Measurements from ENCODE around the gene MITF. TPM values are rescaled to one million over a fixed set of nuclear protein-coding genes. Genes with fewer than 3 reads are reported as not detected.

Gene MITF
- total and polyA plus RNA-seq, 2 donors (not counting 1 experiment from before 2014, with no cell fraction given), result 0.10 TPM; not detected in 1

DNA sequence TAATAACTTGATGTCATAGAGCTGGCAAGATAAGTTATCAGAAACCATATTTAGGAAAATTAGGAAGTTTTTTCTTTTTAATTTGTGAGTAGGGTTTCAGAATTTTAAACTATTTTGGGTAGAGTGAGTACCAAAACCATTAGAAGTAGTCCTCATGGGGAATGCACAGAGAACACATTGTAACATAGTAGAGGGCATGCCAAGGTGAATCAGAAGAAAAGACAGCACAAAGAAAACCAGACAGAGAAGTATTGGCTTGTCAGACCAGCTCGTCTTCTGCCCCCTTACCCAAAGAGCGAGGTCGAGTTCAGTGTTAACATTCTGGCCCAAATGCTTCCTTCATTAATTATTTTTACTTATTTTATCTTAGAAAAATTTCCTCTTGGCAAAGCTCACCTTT lies 139.0 kb downstream of the MITF start:
- Histone ChIP-seq H3K27ac (ENCODE audit: low read length in 2 of 2) (no peak overlapping the region), H3K9me3 (ENCODE audit: control extremely low read depth in 1 of 3, control insufficient read depth in 2 of 3, insufficient read depth in 1 of 3, low read length in 2 of 3) (peaks cover 0 to 3% (median 0%) of the 10 kb centered on the region in 3 donors), H3K4me1 (ENCODE audit: control insufficient read depth in 2 of 2, insufficient read depth in 2 of 2, low read length in 2 of 2) (no peaks in the 10 kb centered on the region), H3K79me2 (ENCODE audit: control insufficient read depth, insufficient read depth, low read length) (no peaks in the 10 kb centered on the region), H2AFZ (ENCODE audit: insufficient read depth, low read depth, low read length, poor library complexity, severe bottlenecking) (no peak overlapping the region), H3K27me3 (replicated peaks in 1 of 4; ENCODE audit: control extremely low read depth in 1 of 4, control insufficient read depth in 3 of 4, insufficient read depth in 4 of 4, low read length in 3 of 4) (no peaks in the 10 kb centered on the region), H3K4me2 (replicated peaks; ENCODE audit: low read depth, low read length, poor library complexity, severe bottlenecking) (no peak overlapping the region), H3K36me3 (replicated peaks in 1 of 2; ENCODE audit: control extremely low read depth in 1 of 2, control insufficient read depth in 1 of 2, extremely low read depth in 1 of 2, insufficient read depth in 2 of 2, low read length in 1 of 2) (no peaks in the 10 kb centered on the region), H3K9ac (ENCODE audit: low read length) (no peak overlapping the region), H3K4me3 (ENCODE audit: control extremely low read depth in 1 of 5, extremely low read depth in 1 of 5, insufficient read depth in 1 of 5, low read depth in 2 of 5, low read length in 4 of 5) (no peak overlapping the region), H4K20me1 (ENCODE audit: control insufficient read depth, insufficient read depth, low read length, poor library complexity, severe bottlenecking) (no peaks in the 10 kb centered on the region)
- Mint-ChIP-seq H3K9me3 (ENCODE audit: insufficient read depth) (no peaks in the 10 kb centered on the region), H3K4me1 (peaks cover 15% of the 10 kb centered on the region), H3K4me3 (no peak overlapping the region), H3K27ac (no peak overlapping the region), H3K27me3 (no peaks in the 10 kb centered on the region)
- intact Hi-C loops (cut with micrococcal nuclease), result no loop called here
- no peak for ATAC-seq (ENCODE audit: low read depth)
- no CpG with 5 or more reads among the region's 3 CpGs for WGBS (ENCODE audit: insufficient coverage)
- DNase-seq, result no peak
- ChIA-PET CTCF (interaction anchor here (1.0 kb wide), 1 partner anchor 43 kb away, joined by 3 read pairs; no protein-coding TSS in a partner anchor), POLR2A (no interaction called here)
- TF ChIP-seq EZH2 (IDR thresholded peaks at IDR 0.05; ENCODE audit: borderline replicate concordance, insufficient read depth, low read depth, low read length, poor library complexity, severe bottlenecking) (no peak), CTCF (IDR thresholded peaks at IDR 0.05) (no peak)

GRCh38 chr3:69879051-69879450 lies 139.8 kb downstream of the MITF start:
- H3K4me3 Mint-ChIP-seq, result no peak overlapping the region
- Histone ChIP-seq H4K20me1 (ENCODE audit: control insufficient read depth, insufficient read depth, low read length, poor library complexity, severe bottlenecking) (no peaks in the 10 kb centered on the region), H3K9ac (ENCODE audit: low read length) (no peak overlapping the region), H3K27ac (ENCODE audit: low read length in 2 of 2) (no peak overlapping the region), H3K27me3 (replicated peaks in 1 of 4; ENCODE audit: control extremely low read depth in 1 of 4, control insufficient read depth in 3 of 4, insufficient read depth in 4 of 4, low read length in 3 of 4) (no peaks in the 10 kb centered on the region), H3K9me3 (ENCODE audit: control extremely low read depth in 1 of 3, control insufficient read depth in 2 of 3, insufficient read depth in 1 of 3, low read length in 2 of 3) (peaks cover 0 to 3% (median 0%) of the 10 kb centered on the region in 3 donors), H3K4me1 (ENCODE audit: control insufficient read depth in 2 of 2, insufficient read depth in 2 of 2, low read length in 2 of 2) (no peaks in the 10 kb centered on the region), H3K36me3 (replicated peaks in 1 of 2; ENCODE audit: control extremely low read depth in 1 of 2, control insufficient read depth in 1 of 2, extremely low read depth in 1 of 2, insufficient read depth in 2 of 2, low read length in 1 of 2) (no peaks in the 10 kb centered on the region), H3K4me3 (ENCODE audit: control extremely low read depth in 1 of 5, extremely low read depth in 1 of 5, insufficient read depth in 1 of 5, low read depth in 2 of 5, low read length in 4 of 5) (no peak overlapping the region), H2AFZ (ENCODE audit: insufficient read depth, low read depth, low read length, poor library complexity, severe bottlenecking) (no peak overlapping the region), H3K4me2 (replicated peaks; ENCODE audit: low read depth, low read length, poor library complexity, severe bottlenecking) (no peak overlapping the region), H3K79me2 (ENCODE audit: control insufficient read depth, insufficient read depth, low read length) (no peaks in the 10 kb centered on the region)
- over 99% methylated on average over 11 of the region's 14 CpGs for WGBS (ENCODE audit: insufficient coverage)
- intact Hi-C loops (cut with micrococcal nuclease), result no loop called here
- H3K27me3 Mint-ChIP-seq, result no peaks in the 10 kb centered on the region
- no peaks in the 10 kb centered on the region for H3K9me3 Mint-ChIP-seq (ENCODE audit: insufficient read depth)
- POLR2A ChIA-PET, result no interaction called here
- ATAC-seq (ENCODE audit: low read depth) (no peak), DNase-seq (no peak)
- TF ChIP-seq EZH2 (IDR thresholded peaks at IDR 0.05; ENCODE audit: borderline replicate concordance, insufficient read depth, low read depth, low read length, poor library complexity, severe bottlenecking) (no peak), CTCF (IDR thresholded peaks at IDR 0.05) (no peak)
- CTCF ChIA-PET, result no interaction called here
- H3K4me1 Mint-ChIP-seq, result peaks cover 15% of the 10 kb centered on the region
- H3K27ac Mint-ChIP-seq, result no peak overlapping the region
